ENCODE measurements around the gene NGDN.

The NGDN gene

DNA sequence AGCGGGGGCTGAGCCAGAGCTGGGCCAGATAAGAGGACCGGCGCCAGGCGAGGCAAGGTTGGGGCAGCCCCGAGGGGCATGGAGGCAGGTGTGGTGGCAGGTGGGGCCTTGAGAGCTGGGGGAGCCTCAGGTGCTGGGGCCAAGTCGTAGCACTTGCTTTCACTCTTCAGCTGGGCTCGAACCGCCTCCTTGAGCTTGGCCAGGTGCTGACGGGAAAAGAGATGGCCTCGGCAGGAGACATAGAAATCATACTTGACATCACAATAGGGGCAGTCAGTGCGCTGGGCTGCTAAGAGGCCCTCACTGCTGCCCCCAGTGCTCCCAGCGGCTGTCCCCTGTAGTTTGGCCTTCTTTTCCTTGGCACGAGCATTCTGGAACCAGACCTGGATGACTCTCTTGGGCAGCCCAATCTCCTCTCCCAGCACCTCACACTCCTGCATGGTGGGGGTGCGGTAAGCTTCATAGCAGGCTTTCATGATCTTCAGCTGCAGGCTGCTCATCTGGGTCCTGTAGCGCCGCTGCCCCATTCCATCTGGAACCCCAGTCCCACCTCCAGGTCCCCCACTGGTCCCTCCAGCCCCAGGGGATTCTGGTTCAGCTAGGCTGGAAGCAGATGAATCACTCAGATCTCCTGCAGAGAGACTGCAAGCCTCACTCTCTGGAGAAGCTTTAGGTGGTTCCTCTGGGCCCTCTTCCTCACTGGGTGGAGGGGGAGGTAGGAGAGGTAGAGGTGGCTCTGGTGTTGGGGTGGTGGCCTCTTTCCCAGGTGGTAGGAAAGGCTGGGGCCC lies 53.9 kb downstream of the NGDN start:
- no peak for DNase-seq

DNA sequence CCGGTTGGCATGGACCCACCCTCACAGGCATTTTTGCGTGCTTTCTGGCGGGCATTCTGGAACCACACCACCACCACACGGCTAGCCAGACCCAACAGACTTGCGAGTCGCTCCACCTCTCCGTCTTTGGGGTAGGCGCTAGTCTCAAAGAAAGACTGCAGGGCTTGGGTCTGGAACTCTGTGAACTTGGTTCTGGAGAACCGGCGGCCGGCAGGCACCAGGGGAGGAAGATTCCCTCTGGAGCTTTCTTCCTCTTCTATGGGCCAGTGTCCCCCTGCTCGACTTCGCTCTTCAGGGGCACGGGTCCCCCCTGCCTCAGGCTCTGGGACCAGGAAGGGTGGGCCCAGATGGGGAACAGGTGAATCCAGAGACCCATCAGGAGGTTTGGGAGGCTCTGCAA lies 55.5 kb downstream of the NGDN start:
- DNase-seq, result no peak

GRCh38 chr14:23525611-23526010 lies 56.1 kb downstream of the NGDN start:
- DNase-seq, result no peak

All from activated naive CD4-positive, alpha-beta T cell treated with anti-CD3 and anti-CD28 coated beads, Interleukin-2, amount 50 U/mL, for 16 hours (primary cell).